G401.6 (cell line): ENCODE results near the gene GRK1.

Experiments used
- FAIRE-seq: peaks from 2 replicates; lab custom pipeline; 2012; peaks lifted over from hg19 to GRCh38; lab: Jason Lieb, UNC

The GRK1 gene

GRCh38 chr13:113632706-113633484, 34.1 kb upstream of the GRK1 start:
- FAIRE-seq, result no peak

GRCh38 chr13:113633485-113633873, 33.5 kb upstream of the GRK1 start:
- no peak for FAIRE-seq

- no peak for FAIRE-seq
Observed at GRCh38 chr13:113634279-113635047, 32.6 kb upstream of the GRK1 start.

GRCh38 chr13:113635048-113635420, 32.0 kb upstream of the GRK1 start:
- FAIRE-seq, result no peak

GRCh38 chr13:113635709-113636108, 31.3 kb upstream of the GRK1 start:
- FAIRE-seq, result no peak

GRCh38 chr13:113636266-113636963, 30.6 kb upstream of the GRK1 start:
- FAIRE-seq, result no peak

GRCh38 chr13:113637262-113638160, 29.5 kb upstream of the GRK1 start:
- no peak for FAIRE-seq

- FAIRE-seq, result no peak
Observed at GRCh38 chr13:113638173-113638746, 28.8 kb upstream of the GRK1 start.

GRCh38 chr13:113638806-113639205, 28.2 kb upstream of the GRK1 start:
- FAIRE-seq, result no peak

GRCh38 chr13:113639616-113640262, 27.3 kb upstream of the GRK1 start:
- no peak for FAIRE-seq

GRCh38 chr13:113641426-113641825, 25.6 kb upstream of the GRK1 start:
- FAIRE-seq, result no peak

- FAIRE-seq, result no peak
Observed at GRCh38 chr13:113642563-113642962, 24.5 kb upstream of the GRK1 start.

- FAIRE-seq, result no peak
Observed at GRCh38 chr13:113643593-113643992, 23.4 kb upstream of the GRK1 start.

GRCh38 chr13:113644800-113645199, 22.2 kb upstream of the GRK1 start:
- no peak for FAIRE-seq

GRCh38 chr13:113645329-113645728, 21.7 kb upstream of the GRK1 start:
- FAIRE-seq, result no peak

GRCh38 chr13:113646376-113646775, 20.6 kb upstream of the GRK1 start:
- no peak for FAIRE-seq

GRCh38 chr13:113646921-113647340, 20.1 kb upstream of the GRK1 start:
- FAIRE-seq, result no peak

- FAIRE-seq, result no peak
Observed at GRCh38 chr13:113647351-113648215, 19.4 kb upstream of the GRK1 start.

GRCh38 chr13:113648216-113648610, 18.8 kb upstream of the GRK1 start:
- no peak for FAIRE-seq

- no peak for FAIRE-seq
Observed at GRCh38 chr13:113649212-113649611, 17.8 kb upstream of the GRK1 start.
